Heart left ventricle (tissue), 13 donors: ENCODE data around the gene ADNP.

Source experiments
- POLR2A ChIP-seq, 2 donors: fragments of 450-650 bp; IDR thresholded peaks; one replicate each; pipeline ENCODE4 v1.6.1; 2017; ENCODE audit warnings: antibody characterized with exemption in 2 of 2, mild to moderate bottlenecking in 2 of 2, moderate library complexity in 2 of 2
- TF ChIP-seq, protein P1 (sequence below), 12 donors: fragments of 200-600 bp; sonication (generic) in 4 of 12; IDR thresholded peaks; one replicate each; pipeline versions ENCODE4 v1.5.0 to v1.8.0; 2018 to 2022; ENCODE audit warnings: antibody characterized with exemption in 12 of 12, mild to moderate bottlenecking in 5 of 12
- donor health status: ischemic (EF 13 %, LVEDD 7.1; RV severe dilation, severe dysfunction).
- donor health status: DM: no; HTN: yes; CAD: no.
- donor health status: DM: no; HTN: no; CAD: no.
- donor health status: ischemic (EF 25% LVEDD 6.9; RV normal size, moderate dysfunction).
- donor health status: ischemic (EF 25% LVEDD 5.7; RV mildly dilated, moderate dysfunction).
- donor health status: ischemic (EF 35%, LVEDD 5.7; RV mildly dilated, moderate dysfunction).
- donor health status: nonischemic (EF 11% LVEDD 7.7; RV severe dilation, severe dysfunction).
- donor health status: DM: yes; HTN: yes; CAD: no.
- donor health status: PGD.
- donor health status: ischemic (EF 29% LVEDD 5.4; RV normal size, mild dysfunction).
- donor health status: nonischemic (EF 23%, LVEDD 6.1; RV moderate dilation, normal function).

DNA sequence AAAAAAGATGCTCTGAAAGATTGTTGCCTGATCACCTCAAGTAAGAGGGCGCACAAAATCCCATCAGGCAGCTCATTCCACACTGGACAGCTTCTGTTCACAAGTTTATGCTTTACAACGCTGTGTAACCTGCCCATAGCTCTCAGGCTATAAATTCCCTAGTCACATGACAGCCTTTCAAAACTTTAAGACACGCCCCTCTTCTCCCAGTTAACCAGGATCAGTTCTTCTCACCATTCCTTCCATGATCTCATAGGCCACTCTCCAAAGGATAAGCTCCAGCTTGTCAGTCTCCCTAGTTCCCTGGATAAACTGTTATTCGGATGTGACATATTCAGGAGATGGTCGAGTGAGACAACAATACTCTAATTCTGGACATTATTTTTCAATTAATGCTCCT lies 15.0 kb downstream of the ADNP start:
- TF ChIP-seq, protein P1, sequence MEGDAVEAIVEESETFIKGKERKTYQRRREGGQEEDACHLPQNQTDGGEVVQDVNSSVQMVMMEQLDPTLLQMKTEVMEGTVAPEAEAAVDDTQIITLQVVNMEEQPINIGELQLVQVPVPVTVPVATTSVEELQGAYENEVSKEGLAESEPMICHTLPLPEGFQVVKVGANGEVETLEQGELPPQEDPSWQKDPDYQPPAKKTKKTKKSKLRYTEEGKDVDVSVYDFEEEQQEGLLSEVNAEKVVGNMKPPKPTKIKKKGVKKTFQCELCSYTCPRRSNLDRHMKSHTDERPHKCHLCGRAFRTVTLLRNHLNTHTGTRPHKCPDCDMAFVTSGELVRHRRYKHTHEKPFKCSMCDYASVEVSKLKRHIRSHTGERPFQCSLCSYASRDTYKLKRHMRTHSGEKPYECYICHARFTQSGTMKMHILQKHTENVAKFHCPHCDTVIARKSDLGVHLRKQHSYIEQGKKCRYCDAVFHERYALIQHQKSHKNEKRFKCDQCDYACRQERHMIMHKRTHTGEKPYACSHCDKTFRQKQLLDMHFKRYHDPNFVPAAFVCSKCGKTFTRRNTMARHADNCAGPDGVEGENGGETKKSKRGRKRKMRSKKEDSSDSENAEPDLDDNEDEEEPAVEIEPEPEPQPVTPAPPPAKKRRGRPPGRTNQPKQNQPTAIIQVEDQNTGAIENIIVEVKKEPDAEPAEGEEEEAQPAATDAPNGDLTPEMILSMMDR (IDR thresholded peaks at IDR 0.05): no peak
- TF ChIP-seq POLR2A (IDR thresholded peaks at IDR 0.05): no peak
